Measurements from ENCODE around the gene MZB1.

Gene MZB1

DNA sequence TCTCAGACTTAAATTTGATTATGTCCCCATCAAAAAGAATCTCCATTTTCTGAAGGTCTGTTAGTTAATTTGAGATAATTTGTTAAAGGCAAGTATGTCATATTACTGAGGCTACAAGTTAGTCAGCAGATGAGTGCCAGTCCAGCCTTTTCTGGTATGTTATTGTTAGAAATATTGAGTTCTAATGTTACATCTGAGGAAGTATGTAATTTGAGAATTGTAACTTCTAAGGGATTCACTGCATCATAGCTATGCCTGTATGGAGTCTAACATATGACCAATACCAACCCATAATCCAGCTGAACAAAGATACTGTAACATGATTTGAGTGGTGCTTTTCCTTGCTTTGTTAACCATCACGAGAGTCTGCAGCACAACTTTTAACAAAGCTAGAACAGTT, 20.5 kb downstream of the MZB1 start:
- no peaks in the 10 kb centered on the region for H3K4me1 ChIP-seq (ENCODE audit: insufficient read depth, low read length)
- ATAC-seq (ENCODE audit: insufficient read depth, low read depth), result no peak
- H3K9me3 ChIP-seq (ENCODE audit: insufficient read depth, low read length, severe bottlenecking), result no peaks in the 10 kb centered on the region
- peaks cover 29% of the 10 kb centered on the region for H3K79me2 ChIP-seq (ENCODE audit: insufficient read depth, low read length)
- H3K36me3 ChIP-seq (ENCODE audit: insufficient read depth, low read length), result peaks cover 81% of the 10 kb centered on the region
- H3K4me2 ChIP-seq (ENCODE audit: insufficient read depth, low read length), result no peak overlapping the region
- no peaks in the 10 kb centered on the region for H3K27me3 ChIP-seq (ENCODE audit: insufficient read depth, low read length, poor library complexity)
- H2AFZ ChIP-seq (ENCODE audit: low read depth, low read length), result no peak overlapping the region
- DNase-seq, result no peak
- H3K4me3 ChIP-seq (ENCODE audit: low read depth in 1 of 2, low read length in 2 of 2), result no peak overlapping the region
- no peak overlapping the region for H3K27ac ChIP-seq (ENCODE audit: low read length)
- H4K20me1 ChIP-seq (ENCODE audit: insufficient read depth, low read length), result peaks cover 14% of the 10 kb centered on the region; the same call in 1 of the 2 replicates
- no peak overlapping the region for H3K9ac ChIP-seq (ENCODE audit: low read depth, low read length)
- no peak for TF ChIP-seq EZH2 (IDR thresholded peaks at IDR 0.05; ENCODE audit: borderline replicate concordance, low read depth, low read length, severe bottlenecking)
- TF ChIP-seq, protein P1, sequence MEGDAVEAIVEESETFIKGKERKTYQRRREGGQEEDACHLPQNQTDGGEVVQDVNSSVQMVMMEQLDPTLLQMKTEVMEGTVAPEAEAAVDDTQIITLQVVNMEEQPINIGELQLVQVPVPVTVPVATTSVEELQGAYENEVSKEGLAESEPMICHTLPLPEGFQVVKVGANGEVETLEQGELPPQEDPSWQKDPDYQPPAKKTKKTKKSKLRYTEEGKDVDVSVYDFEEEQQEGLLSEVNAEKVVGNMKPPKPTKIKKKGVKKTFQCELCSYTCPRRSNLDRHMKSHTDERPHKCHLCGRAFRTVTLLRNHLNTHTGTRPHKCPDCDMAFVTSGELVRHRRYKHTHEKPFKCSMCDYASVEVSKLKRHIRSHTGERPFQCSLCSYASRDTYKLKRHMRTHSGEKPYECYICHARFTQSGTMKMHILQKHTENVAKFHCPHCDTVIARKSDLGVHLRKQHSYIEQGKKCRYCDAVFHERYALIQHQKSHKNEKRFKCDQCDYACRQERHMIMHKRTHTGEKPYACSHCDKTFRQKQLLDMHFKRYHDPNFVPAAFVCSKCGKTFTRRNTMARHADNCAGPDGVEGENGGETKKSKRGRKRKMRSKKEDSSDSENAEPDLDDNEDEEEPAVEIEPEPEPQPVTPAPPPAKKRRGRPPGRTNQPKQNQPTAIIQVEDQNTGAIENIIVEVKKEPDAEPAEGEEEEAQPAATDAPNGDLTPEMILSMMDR (IDR thresholded peaks at IDR 0.05; ENCODE audit: borderline replicate concordance, extremely low read depth, low read length, poor library complexity, severe bottlenecking), result no peak

DNA sequence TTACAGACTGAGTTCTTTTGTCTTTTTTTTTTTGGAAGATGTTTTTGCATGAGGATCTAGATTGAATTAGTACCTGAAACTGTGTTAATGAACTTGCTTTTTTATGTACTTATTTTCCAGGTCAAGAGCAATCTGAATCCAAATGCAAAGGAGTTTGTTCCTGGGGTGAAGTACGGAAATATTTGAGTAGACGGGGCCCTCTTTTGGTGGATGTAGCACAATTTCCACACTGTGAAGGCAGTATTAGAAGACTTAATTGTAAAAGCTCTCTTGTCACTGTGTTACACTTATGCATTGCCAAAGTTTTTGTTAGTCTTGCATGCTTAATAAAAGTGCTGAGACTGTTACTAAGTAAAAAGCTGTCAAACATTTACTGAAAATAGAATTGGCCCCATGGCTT, 21.1 kb downstream of the MZB1 start:
- Histone ChIP-seq H4K20me1 (ENCODE audit: insufficient read depth, low read length) (peaks cover 18% of the 10 kb centered on the region), H2AFZ (ENCODE audit: low read depth, low read length) (no peak overlapping the region), H3K9ac (ENCODE audit: low read depth, low read length) (no peak overlapping the region), H3K4me1 (ENCODE audit: insufficient read depth, low read length) (no peaks in the 10 kb centered on the region), H3K27me3 (ENCODE audit: insufficient read depth, low read length, poor library complexity) (no peaks in the 10 kb centered on the region), H3K4me3 (ENCODE audit: low read depth in 1 of 2, low read length in 2 of 2) (no peak overlapping the region), H3K36me3 (ENCODE audit: insufficient read depth, low read length) (peaks cover 82% of the 10 kb centered on the region), H3K27ac (ENCODE audit: low read length) (no peak overlapping the region), H3K9me3 (ENCODE audit: insufficient read depth, low read length, severe bottlenecking) (no peaks in the 10 kb centered on the region), H3K79me2 (ENCODE audit: insufficient read depth, low read length) (peaks cover 35% of the 10 kb centered on the region), H3K4me2 (ENCODE audit: insufficient read depth, low read length) (no peak overlapping the region)
- TF ChIP-seq, protein P1 (IDR thresholded peaks at IDR 0.05; ENCODE audit: borderline replicate concordance, extremely low read depth, low read length, poor library complexity, severe bottlenecking), result peak; percentile 40
- no peak for TF ChIP-seq EZH2 (IDR thresholded peaks at IDR 0.05; ENCODE audit: borderline replicate concordance, low read depth, low read length, severe bottlenecking)
- no peak for DNase-seq
- ATAC-seq (ENCODE audit: insufficient read depth, low read depth), result no peak

DNA sequence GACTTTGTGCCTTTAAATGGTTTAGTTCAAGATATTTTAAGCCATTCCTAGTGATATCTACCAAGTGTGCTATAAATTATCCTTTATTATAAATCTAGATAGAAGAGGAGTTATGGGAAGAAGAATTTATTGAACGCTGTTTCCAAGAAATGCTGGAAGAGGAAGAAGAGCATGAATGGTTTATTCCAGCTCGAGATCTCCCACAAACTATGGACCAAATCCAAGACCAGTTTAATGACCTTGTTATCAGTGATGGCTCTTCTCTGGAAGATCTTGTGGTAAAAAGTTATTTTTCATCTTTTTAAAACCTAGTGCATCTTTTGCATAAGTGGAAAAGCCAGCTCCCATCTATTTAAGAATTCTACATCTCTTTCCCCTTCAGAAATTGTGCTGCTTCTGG, 25.2 kb downstream of the MZB1 start:
- Histone ChIP-seq H3K27ac (ENCODE audit: low read length) (no peak overlapping the region), H2AFZ (ENCODE audit: low read depth, low read length) (no peak overlapping the region), H3K4me1 (ENCODE audit: insufficient read depth, low read length) (no peaks in the 10 kb centered on the region), H3K9me3 (ENCODE audit: insufficient read depth, low read length, severe bottlenecking) (no peaks in the 10 kb centered on the region), H3K4me2 (ENCODE audit: insufficient read depth, low read length) (no peak overlapping the region), H3K9ac (ENCODE audit: low read depth, low read length) (no peak overlapping the region), H3K4me3 (ENCODE audit: low read depth in 1 of 2, low read length in 2 of 2) (no peak overlapping the region), H3K79me2 (ENCODE audit: insufficient read depth, low read length) (peaks cover 74% of the 10 kb centered on the region), H3K36me3 (ENCODE audit: insufficient read depth, low read length) (peaks cover 79% of the 10 kb centered on the region), H4K20me1 (ENCODE audit: insufficient read depth, low read length) (peaks cover 48% of the 10 kb centered on the region), H3K27me3 (ENCODE audit: insufficient read depth, low read length, poor library complexity) (no peaks in the 10 kb centered on the region)
- TF ChIP-seq, protein P1 (IDR thresholded peaks at IDR 0.05; ENCODE audit: borderline replicate concordance, extremely low read depth, low read length, poor library complexity, severe bottlenecking), result no peak
- TF ChIP-seq EZH2 (IDR thresholded peaks at IDR 0.05; ENCODE audit: borderline replicate concordance, low read depth, low read length, severe bottlenecking), result no peak
- no peak for ATAC-seq (ENCODE audit: insufficient read depth, low read depth)
- no peak for DNase-seq

DNA sequence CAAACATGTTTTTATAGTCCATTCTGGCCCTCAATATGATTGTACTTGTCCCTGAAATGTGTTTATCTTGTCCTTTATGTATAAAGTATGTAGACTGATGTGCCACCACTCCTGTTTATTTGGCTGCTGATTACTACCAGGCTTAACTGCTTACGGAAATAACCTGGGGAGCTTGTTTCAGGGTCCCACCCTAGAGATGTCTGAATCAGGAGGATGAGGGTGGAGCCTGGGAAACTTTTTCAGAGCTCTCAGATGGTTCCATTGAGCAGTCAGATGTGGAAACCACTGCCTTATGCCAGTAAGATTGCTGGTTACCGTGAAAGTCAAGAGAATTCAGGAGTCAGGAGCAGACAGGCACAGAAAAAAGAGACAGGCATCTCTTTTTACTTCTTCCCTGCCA, 25.8 kb downstream of the MZB1 start:
- Histone ChIP-seq H4K20me1 (ENCODE audit: insufficient read depth, low read length) (peaks cover 53% of the 10 kb centered on the region), H3K4me1 (ENCODE audit: insufficient read depth, low read length) (no peaks in the 10 kb centered on the region), H3K9ac (ENCODE audit: low read depth, low read length) (no peak overlapping the region), H3K9me3 (ENCODE audit: insufficient read depth, low read length, severe bottlenecking) (no peaks in the 10 kb centered on the region), H3K27me3 (ENCODE audit: insufficient read depth, low read length, poor library complexity) (no peaks in the 10 kb centered on the region), H3K4me3 (ENCODE audit: low read depth in 1 of 2, low read length in 2 of 2) (no peak overlapping the region), H3K27ac (ENCODE audit: low read length) (no peak overlapping the region), H3K79me2 (ENCODE audit: insufficient read depth, low read length) (peaks cover 74% of the 10 kb centered on the region), H3K36me3 (ENCODE audit: insufficient read depth, low read length) (peaks cover 77% of the 10 kb centered on the region), H2AFZ (ENCODE audit: low read depth, low read length) (no peak overlapping the region), H3K4me2 (ENCODE audit: insufficient read depth, low read length) (no peak overlapping the region)
- DNase-seq (no peak), ATAC-seq (ENCODE audit: insufficient read depth, low read depth) (no peak)
- TF ChIP-seq, protein P1 (IDR thresholded peaks at IDR 0.05; ENCODE audit: borderline replicate concordance, extremely low read depth, low read length, poor library complexity, severe bottlenecking), result no peak
- no peak for TF ChIP-seq EZH2 (IDR thresholded peaks at IDR 0.05; ENCODE audit: borderline replicate concordance, low read depth, low read length, severe bottlenecking)

Data from DND-41 (cell line).